Fibroblast of lung (primary cell): Measurements from ENCODE around the gene GPR176.

Experiments
- EZH2 ChIP-seq: IDR thresholded peaks from 2 replicates; pipeline ENCODE4 v1.5.1; 2012; ENCODE audit warnings: low read length, control low read depth, mild to moderate bottlenecking; ENCODE audit errors: missing control alignments
- TF ChIP-seq, protein P1 (sequence below), 2 donors: IDR thresholded peaks in 1 of 2; conservative IDR thresholded peaks in 1 of 2; 1 replicate in 1 of 2; 2 replicates in 1 of 2; pipeline ENCODE4 v1.5.1; 2011 to 2012; ENCODE audit warnings: low read length in 2 of 2, control low read depth in 1 of 2, inconsistent platforms in 1 of 2, low read depth in 1 of 2, mild to moderate bottlenecking in 1 of 2

DNA sequence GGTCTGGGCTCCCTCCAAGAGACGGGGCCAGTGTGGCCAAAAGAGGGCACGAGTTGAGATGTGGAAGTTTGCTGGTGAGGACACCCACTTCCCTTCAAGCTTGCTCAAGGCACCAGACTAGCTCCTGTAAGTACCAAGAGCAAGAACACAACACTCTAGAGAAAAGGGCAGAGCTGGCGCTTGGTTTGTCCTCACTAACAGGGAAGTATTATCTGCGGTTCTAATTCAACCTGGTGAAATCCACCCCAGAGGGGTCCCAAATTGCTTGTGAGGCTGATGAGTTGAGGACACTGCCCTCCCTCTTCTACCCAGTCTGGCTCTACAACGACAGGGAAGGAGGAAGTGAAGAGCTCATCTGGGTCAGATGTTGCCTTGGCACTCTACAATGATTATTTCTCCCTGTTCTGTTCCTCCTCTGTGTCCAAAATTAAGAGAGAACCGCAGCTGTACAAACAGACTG lies 120.5 kb downstream of the GPR176 start:
- no peak for TF ChIP-seq EZH2
- TF ChIP-seq, protein P1, sequence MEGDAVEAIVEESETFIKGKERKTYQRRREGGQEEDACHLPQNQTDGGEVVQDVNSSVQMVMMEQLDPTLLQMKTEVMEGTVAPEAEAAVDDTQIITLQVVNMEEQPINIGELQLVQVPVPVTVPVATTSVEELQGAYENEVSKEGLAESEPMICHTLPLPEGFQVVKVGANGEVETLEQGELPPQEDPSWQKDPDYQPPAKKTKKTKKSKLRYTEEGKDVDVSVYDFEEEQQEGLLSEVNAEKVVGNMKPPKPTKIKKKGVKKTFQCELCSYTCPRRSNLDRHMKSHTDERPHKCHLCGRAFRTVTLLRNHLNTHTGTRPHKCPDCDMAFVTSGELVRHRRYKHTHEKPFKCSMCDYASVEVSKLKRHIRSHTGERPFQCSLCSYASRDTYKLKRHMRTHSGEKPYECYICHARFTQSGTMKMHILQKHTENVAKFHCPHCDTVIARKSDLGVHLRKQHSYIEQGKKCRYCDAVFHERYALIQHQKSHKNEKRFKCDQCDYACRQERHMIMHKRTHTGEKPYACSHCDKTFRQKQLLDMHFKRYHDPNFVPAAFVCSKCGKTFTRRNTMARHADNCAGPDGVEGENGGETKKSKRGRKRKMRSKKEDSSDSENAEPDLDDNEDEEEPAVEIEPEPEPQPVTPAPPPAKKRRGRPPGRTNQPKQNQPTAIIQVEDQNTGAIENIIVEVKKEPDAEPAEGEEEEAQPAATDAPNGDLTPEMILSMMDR (conservative IDR thresholded peaks at IDR 0.05 in 1 of 2, IDR thresholded peaks at IDR 0.05 in 1 of 2; ENCODE audit: low read depth in 1 of 2, low read length in 2 of 2): no peak
